Fibroblast of the aortic adventitia (primary cell): ENCODE results near the gene MRPS5. TPM values are rescaled to one million over a fixed set of nuclear protein-coding genes. Genes with fewer than 3 reads are reported as not detected.

Source experiments
- DNase-seq: peaks from one replicate; pipeline ENCODE4 v3.0.0-alpha.2; 2010; ENCODE audit warnings: low read depth
- H3K4me3 ChIP-seq: 2 replicates; pipeline ENCODE4 v1.5.1; 2011; ENCODE audit warnings: low read depth, mild to moderate bottlenecking, control low read depth, low read length, moderate library complexity
- total RNA-seq: library from RNA; depleted of rRNA; stranded (reverse); fragments of >200 nt; gene quantifications from 2 replicates; pipeline ENCODE4 v1.2.3, GENCODE V29; 2012; ENCODE audit warnings: low replicate concordance
- TF ChIP-seq, protein P1 (sequence below): IDR thresholded peaks from 2 replicates; pipeline ENCODE4 v1.5.1; 2011; ENCODE audit warnings: mild to moderate bottlenecking, low read length, control low read depth, inconsistent platforms; ENCODE audit not compliant: insufficient read depth

The MRPS5 gene
- total RNA-seq, 1 donor: 30.4 TPM

DNA sequence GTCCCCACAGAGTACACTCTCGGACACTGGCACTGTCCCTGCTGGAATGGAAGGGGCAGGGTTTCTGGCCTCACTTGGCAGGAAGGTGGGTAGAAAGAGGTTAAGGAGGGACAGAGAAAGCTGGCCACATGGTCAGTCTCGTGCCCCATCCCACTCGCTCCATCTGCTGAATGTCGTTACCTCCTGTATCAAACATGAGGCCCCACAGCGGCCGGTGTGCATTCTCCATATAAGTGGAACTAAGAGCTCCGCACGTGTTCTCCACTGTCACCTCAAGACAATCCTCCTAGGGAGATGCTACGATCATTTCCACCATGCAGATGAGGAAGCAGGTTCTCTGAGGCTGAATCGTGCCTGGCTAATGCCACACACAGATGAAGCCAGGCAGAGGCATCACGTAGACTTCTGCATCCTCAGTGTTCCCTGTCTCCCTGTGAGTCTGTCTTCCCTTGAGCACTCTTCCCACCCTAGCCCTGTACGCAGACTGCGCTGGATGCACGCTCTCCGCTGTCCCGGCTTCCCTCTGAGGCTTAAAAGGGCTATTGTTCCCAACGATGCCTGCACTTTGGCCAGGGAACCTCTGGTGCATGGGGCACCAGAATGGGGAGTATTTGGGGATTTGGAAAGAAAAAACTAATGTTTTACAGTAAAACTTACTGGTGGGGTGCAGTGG lies 61.0 kb downstream of the MRPS5 start:
- H3K4me3 ChIP-seq: no peak overlapping the region
- TF ChIP-seq, protein P1, sequence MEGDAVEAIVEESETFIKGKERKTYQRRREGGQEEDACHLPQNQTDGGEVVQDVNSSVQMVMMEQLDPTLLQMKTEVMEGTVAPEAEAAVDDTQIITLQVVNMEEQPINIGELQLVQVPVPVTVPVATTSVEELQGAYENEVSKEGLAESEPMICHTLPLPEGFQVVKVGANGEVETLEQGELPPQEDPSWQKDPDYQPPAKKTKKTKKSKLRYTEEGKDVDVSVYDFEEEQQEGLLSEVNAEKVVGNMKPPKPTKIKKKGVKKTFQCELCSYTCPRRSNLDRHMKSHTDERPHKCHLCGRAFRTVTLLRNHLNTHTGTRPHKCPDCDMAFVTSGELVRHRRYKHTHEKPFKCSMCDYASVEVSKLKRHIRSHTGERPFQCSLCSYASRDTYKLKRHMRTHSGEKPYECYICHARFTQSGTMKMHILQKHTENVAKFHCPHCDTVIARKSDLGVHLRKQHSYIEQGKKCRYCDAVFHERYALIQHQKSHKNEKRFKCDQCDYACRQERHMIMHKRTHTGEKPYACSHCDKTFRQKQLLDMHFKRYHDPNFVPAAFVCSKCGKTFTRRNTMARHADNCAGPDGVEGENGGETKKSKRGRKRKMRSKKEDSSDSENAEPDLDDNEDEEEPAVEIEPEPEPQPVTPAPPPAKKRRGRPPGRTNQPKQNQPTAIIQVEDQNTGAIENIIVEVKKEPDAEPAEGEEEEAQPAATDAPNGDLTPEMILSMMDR: no peak
- DNase-seq: no peak

DNA sequence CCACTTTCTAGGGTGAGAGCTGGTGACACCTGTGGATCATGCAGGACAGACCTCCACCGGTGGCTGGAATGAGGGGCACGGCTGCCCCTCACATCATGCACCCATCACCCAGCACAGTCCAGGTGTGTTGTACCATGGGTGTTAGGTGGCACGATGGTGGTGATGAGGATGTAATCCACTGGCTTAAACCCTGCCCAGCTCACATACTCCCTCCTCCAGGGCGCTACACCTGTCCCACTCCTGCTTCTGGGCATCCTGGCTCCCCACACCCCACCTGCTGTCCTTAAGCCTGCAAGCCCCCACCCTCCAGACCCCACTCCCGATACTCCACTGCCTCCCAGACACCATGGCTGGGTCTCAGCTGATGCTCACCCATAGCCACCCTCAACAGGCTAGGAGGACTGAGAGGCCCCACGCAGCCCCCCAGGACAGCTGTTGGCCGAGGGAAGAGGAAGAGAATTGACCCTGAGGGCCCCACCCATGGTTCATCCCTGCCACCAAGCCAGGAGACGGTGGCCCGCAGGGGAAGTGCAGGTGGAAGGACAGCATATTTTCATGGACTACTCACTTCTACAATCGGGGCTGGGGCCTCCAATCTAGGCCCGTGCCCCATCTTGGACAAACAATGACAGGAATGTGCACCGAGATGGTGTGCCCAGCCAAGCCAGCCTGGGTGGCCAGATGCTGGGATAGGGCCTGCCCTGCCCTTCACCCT lies 61.8 kb downstream of the MRPS5 start:
- H3K4me3 ChIP-seq: no peak overlapping the region
- no peak for DNase-seq
- TF ChIP-seq, protein P1: no peak

DNA sequence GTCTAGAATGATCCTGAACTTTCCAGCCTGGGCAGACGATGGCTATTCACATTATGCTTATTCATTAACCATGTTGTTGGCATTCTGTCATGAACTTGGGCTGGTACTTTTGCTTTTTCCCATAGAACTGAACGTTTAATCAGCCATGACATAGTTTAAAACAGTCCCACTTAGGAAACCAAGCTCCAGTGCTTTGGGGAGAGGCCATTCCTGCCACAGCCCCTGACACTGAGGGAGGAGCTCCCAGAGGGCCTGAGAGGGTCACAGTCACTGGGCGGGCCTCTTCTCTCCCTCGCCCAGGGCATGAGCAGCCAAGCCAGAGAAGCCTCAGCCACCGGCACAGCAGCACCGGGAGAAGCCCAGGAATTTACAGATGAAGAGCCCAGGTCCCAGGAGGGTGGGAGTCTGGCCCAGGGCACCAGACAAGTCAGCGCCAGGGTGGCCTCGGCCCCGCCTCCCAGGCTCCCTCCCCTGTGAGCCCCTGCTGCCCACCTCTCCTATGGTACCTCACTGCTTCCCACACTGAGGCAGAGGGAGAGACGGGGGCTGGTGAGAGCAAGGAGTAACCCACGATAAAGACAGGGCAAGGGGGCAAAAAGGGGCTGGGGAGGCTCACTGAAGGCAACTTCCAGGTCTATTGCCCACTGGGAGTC lies 62.5 kb downstream of the MRPS5 start:
- TF ChIP-seq, protein P1: no peak
- no peak for DNase-seq
- no peak overlapping the region for H3K4me3 ChIP-seq

DNA sequence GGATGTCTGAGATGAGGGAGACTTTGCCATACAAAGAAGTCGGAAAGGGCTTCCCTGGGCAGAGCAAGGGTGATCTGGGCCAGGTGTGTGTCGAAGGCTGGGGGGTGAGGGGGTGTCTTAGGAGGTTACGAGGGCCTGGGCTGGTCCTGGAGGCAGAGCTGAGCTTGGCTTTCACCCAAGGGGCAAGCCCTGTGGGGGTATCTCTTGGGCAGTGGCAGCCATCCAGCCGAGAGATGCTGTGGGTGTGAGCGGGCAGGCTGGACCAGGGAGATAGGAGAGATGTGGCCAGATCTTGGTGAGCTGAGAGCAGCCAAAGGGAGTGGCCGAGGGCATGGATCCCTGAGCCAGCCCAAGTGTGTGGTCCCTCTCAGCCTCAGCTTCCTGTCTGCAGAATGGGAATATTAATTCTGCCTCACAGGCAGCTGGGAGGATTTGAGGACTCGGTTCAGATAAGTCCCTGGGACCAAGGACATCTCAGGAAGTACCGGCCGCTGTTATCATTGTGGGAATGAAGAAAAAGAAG lies 63.1 kb downstream of the MRPS5 start:
- TF ChIP-seq, protein P1: no peak
- no peak for DNase-seq

DNA sequence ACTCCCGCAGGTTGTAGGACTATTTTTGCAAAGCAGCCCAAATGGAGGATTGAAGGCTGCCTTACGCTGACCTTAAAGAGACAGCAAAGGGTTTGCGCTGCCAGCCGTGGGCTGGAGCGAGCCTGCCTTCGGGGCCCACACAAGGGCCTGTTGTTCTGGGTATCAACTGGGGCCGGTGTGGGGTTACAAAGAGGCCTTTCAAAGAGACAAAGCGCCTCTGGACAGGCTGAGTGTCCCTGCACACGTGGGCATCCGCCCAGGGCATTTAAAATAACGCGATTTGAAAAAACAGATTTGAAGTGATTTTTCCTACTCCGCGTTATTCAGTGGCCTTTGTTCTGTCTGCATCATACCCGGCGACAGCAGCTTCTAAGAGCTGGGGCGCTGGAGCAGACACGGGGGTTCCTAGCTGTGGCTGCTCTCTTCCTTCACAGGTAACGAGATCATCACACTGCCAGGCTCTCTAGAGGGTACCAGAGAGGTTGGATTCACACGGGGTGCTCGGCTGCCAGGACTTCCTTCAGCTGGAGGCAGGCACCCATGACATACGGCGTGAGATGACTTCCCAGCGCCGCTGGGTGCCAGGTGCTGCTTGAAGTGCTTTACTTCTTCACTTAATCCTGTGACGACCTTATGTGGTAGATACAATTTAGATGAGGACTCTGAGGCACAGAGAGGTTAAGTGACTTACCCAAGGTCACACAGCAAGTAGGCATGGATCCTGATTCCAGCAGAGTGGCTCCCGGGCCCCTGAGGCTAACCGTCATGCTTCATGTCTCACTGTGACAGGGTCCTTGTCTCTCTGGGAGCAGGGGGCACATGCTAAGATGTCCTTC lies 63.9 kb downstream of the MRPS5 start:
- DNase-seq: no peak
- TF ChIP-seq, protein P1: no peak
- no peak overlapping the region for H3K4me3 ChIP-seq

More for the DNA sequence above, 63.1 kb downstream of the MRPS5 start:
- H3K4me3 ChIP-seq: no peak overlapping the region
